SK-N-SH (cell line): ENCODE measurements around the gene ASAP2. TPM values are rescaled to one million over a fixed set of nuclear protein-coding genes. Genes with fewer than 3 reads are reported as not detected.

Source experiments
- CTCF ChIA-PET: fragments of 300-600, 350-600 bp; formaldehyde crosslinking; extraction: SDS; loops from one replicate; lab custom pipeline; 2021; lab: Yijun Ruan, JAX
- POLR2A ChIA-PET: fragments of 350-600 bp; sonication (Branson Sonifier 250); formaldehyde crosslinking; extraction: SDS; loops from one replicate; lab custom pipeline; 2020; ENCODE audit warnings: antibody characterized with exemption, inconsistent platforms; lab: Yijun Ruan, JAX
- DNase-seq: peaks from one replicate; pipeline ENCODE4 v3.0.0; 2012
- H2AFZ ChIP-seq: fragments of 200-600 bp; sonication (generic); 2 replicates; pipeline ENCODE4 v1.8.1; 2016; ENCODE audit warnings: antibody characterized with exemption, mild to moderate bottlenecking, low read depth
- H3F3A ChIP-seq: fragments of 200-600 bp; sonication (generic); replicated peaks from 2 replicates; pipeline ENCODE3; 2016; ENCODE audit warnings: antibody characterized with exemption, mild to moderate bottlenecking; ENCODE audit not compliant: insufficient read depth
- H3K27ac ChIP-seq, 2 experiments: fragments of 200-500 bp in 1 of 2; fragments of 200-600 bp in 1 of 2; sonication (Bioruptor generic) in 1 of 2; sonication (generic), shearing (Covaris generic) in 1 of 2; 2 replicates each; pipeline versions ENCODE4 v1.5.1 to v1.6.1; 2014 to 2016; ENCODE audit warnings: low read depth in 2 of 2, inconsistent platforms in 1 of 2, low read length in 1 of 2, mild to moderate bottlenecking in 1 of 2, mixed read lengths in 1 of 2
- H3K27me3 ChIP-seq: fragments of 200-600 bp; sonication (generic), shearing (Covaris generic); 2 replicates; pipeline ENCODE4 v1.6.1; 2016; ENCODE audit warnings: mixed run types; ENCODE audit not compliant: insufficient read depth
- H3K36me3 ChIP-seq, 2 experiments: fragments of 200-500 bp in 1 of 2; fragments of 200-600 bp in 1 of 2; sonication (Bioruptor generic) in 1 of 2; sonication (generic) in 1 of 2; replicated peaks in 1 of 2; 2 replicates each; pipeline versions ENCODE3 to v1.5.1; 2014 to 2016; ENCODE audit warnings: low read length in 1 of 2, mild to moderate bottlenecking in 1 of 2; ENCODE audit not compliant: insufficient read depth in 2 of 2, control insufficient read depth in 1 of 2
- H3K4me1 ChIP-seq, 2 experiments: fragments of 200-500 bp in 1 of 2; fragments of 200-600 bp in 1 of 2; sonication (Bioruptor generic) in 1 of 2; sonication (generic), shearing (Covaris generic) in 1 of 2; 2 replicates each; pipeline versions ENCODE4 v1.5.1 to v1.6.1; 2014 to 2016; ENCODE audit warnings: low read depth in 1 of 2, low read length in 1 of 2, mixed run types in 1 of 2; ENCODE audit not compliant: insufficient read depth in 2 of 2, control insufficient read depth in 1 of 2
- H3K4me2 ChIP-seq: fragments of 200-600 bp; sonication (generic), shearing (Covaris generic); 2 replicates; pipeline ENCODE4 v1.6.1; 2017; ENCODE audit warnings: mixed run types
- H3K4me3 ChIP-seq, 2 experiments: fragments of 200-500 bp in 1 of 2; fragments of 200-600 bp in 1 of 2; sonication (Bioruptor generic) in 1 of 2; sonication (generic), shearing (Covaris generic) in 1 of 2; 2 replicates each; pipeline versions ENCODE4 v1.5.1 to v1.8.1; 2014 to 2016; ENCODE audit warnings: low read depth in 2 of 2, inconsistent platforms in 1 of 2, low read length in 1 of 2, mild to moderate bottlenecking in 1 of 2, mixed read lengths in 1 of 2, moderate library complexity in 1 of 2
- H3K79me2 ChIP-seq: fragments of 200-600 bp; sonication (generic); 2 replicates; pipeline ENCODE4 v1.8.1; 2017; ENCODE audit warnings: mild to moderate bottlenecking; ENCODE audit not compliant: insufficient read depth
- H3K9ac ChIP-seq: fragments of 200-600 bp; sonication (generic); 2 replicates; pipeline ENCODE4 v1.6.1; 2017; ENCODE audit warnings: mixed run types
- H3K9me2 ChIP-seq: fragments of 200-600 bp; sonication (generic); 2 replicates; pipeline ENCODE4 v1.6.1; 2017; ENCODE audit warnings: mixed run types
- H3K9me3 ChIP-seq: fragments of 200-600 bp; sonication (generic); 2 replicates; pipeline ENCODE4 v1.6.1; 2017; ENCODE audit warnings: mixed run types, mild to moderate bottlenecking, moderate library complexity
- H4K20me1 ChIP-seq: fragments of 200-600 bp; sonication (generic); 2 replicates; pipeline ENCODE4 v1.6.1; 2017; ENCODE audit warnings: mild to moderate bottlenecking, mixed run types; ENCODE audit not compliant: insufficient read depth
- ELF1 ChIP-seq: IDR thresholded peaks from 2 replicates; pipeline ENCODE4 v1.4.0; 2012
- EP300 ChIP-seq, 2 experiments: IDR thresholded peaks; 2 replicates each; pipeline versions ENCODE4 v1.4.0 to v1.6.1; 2012; ENCODE audit warnings: borderline replicate concordance in 1 of 2, low read depth in 1 of 2, low read length in 1 of 2
- FOSL2 ChIP-seq: IDR thresholded peaks from 2 replicates; pipeline ENCODE4 v1.4.0; 2012; ENCODE audit warnings: low read depth, mild to moderate bottlenecking, moderate library complexity, borderline replicate concordance
- GATA2 ChIP-seq: sonication (generic); formaldehyde crosslinking; IDR thresholded peaks from 2 replicates; pipeline ENCODE4 v1.5.0; 2020; ENCODE audit warnings: mild to moderate bottlenecking, missing genetic modification reagents
- MXI1 ChIP-seq: IDR thresholded peaks from 2 replicates; pipeline ENCODE4 v1.6.1; 2012; ENCODE audit warnings: mild to moderate bottlenecking, low read depth, low read length, improper control_type of control experiment
- RCOR1 ChIP-seq: fragments of 150-350 bp; IDR thresholded peaks from 2 replicates; pipeline ENCODE4 v1.6.1; 2017; ENCODE audit warnings: antibody characterized with exemption, low read length
- YY1 ChIP-seq: IDR thresholded peaks from 2 replicates; pipeline ENCODE4 v1.4.0; 2012; ENCODE audit warnings: low read depth, mild to moderate bottlenecking
- WGBS: methylation state at CpG from one replicate; pipeline ENCODE4 v1.1.6; 2017; ENCODE audit warnings: low lambda C conversion rate; 5-methylcytosine and 5-hydroxymethylcytosine counted together
- polyA plus RNA-seq, 3 experiments: library from polyadenylated mRNA; depleted of rRNA; stranded (reverse); fragments of >200 nt; gene quantifications; 2 replicates each; pipeline ENCODE4 v1.2.3, GENCODE V29; 2012
- TF ChIP-seq, protein P1 (sequence below): fragments of 150-350 bp; IDR thresholded peaks from 2 replicates; pipeline ENCODE4 v1.6.1; 2017; ENCODE audit warnings: antibody characterized with exemption, low read length, low read depth, borderline replicate concordance
- TF ChIP-seq, protein P2 (sequence below): fragments of 150-350 bp; IDR thresholded peaks from 2 replicates; pipeline ENCODE4 v1.6.1; 2016; ENCODE audit warnings: mild to moderate bottlenecking, low read depth, low read length

Gene ASAP2
- polyA plus RNA-seq, 1 of the 3 experiments (the other 2 are of a cell fraction), result 37.9 TPM

DNA sequence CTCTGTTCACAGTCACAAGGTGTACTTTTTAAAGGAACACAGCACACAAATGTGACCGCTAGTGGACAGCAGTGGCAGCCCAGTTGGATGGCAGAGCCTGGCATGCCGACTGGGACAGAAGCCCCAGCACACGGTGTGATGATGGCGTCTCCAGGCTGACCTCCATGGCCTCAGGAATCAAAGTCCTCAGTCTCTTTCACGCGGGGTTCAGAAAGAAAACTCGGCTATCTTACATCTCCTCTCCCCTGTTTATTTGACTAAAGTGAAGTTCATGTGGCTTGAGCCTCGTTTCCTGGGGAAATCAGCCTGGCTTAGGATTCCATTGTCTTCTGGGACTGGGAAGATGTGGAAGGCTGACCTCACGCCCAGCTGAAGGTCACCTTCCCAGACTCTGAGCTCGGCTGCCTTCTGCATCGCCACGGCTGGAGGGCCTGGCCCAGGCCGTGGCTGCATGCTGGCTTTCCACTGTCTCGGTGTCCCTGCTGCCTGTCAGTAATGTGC is 56.1 kb downstream of the ASAP2 start:
- no peak overlapping the region for H2AFZ ChIP-seq
- H3K9me2 ChIP-seq, result no peaks in the 10 kb centered on the region
- H3K4me2 ChIP-seq, result peak overlapping the region; percentile 22; the same call in 1 of the 2 replicates
- TF ChIP-seq GATA2 (CRISPR knock-in tag) (no peak), MXI1 (peak; percentile 65; the same call in 1 of the 2 replicates), EP300 (IDR thresholded peaks at IDR 0.05; ENCODE audit: borderline replicate concordance in 1 of 2, low read depth in 1 of 2, low read length in 1 of 2) (peak in 1 of 2 experiments; percentile 8; a peak in 1 of 4 replicates), YY1 (no peak)
- TF ChIP-seq, protein P1, sequence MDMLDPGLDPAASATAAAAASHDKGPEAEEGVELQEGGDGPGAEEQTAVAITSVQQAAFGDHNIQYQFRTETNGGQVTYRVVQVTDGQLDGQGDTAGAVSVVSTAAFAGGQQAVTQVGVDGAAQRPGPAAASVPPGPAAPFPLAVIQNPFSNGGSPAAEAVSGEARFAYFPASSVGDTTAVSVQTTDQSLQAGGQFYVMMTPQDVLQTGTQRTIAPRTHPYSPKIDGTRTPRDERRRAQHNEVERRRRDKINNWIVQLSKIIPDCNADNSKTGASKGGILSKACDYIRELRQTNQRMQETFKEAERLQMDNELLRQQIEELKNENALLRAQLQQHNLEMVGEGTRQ, result no peak
- TF ChIP-seq, all 33 proteins: peak for 2
- Histone ChIP-seq H3K79me2 (peaks cover 100% of the 10 kb centered on the region), H3K9me3 (no peaks in the 10 kb centered on the region), H3F3A (peaks cover 11% of the 10 kb centered on the region), H4K20me1 (peaks cover 46% of the 10 kb centered on the region), H3K9ac (peak overlapping the region; percentile 6; the same call in 1 of the 2 replicates), H3K36me3 (peaks cover 0 to 14% of the 10 kb centered on the region in 2 experiments), H3K27ac (peak overlapping the region; percentile 66 to 88), H3K4me3 (no peak overlapping the region), H3K27me3 (no peaks in the 10 kb centered on the region), H3K4me1 (peaks cover 52 to 69% of the 10 kb centered on the region in 2 experiments)
- ChIA-PET CTCF (interaction anchor here (0.6 to 1.6 kb wide), 9 partner anchors 11 to 121 kb away, joined by 3 to 13 read pairs (median 3); partner anchors contain the start of gene ASAP2), POLR2A (interaction anchor here (1.1 to 1.6 kb wide), 3 partner anchors 16 to 55 kb away, joined by 3 to 5 read pairs (median 4); no protein-coding TSS in a partner anchor)
- 62% methylated on average over 14 of the region's 14 CpGs for WGBS
- DNase-seq, result peak; percentile 83

DNA sequence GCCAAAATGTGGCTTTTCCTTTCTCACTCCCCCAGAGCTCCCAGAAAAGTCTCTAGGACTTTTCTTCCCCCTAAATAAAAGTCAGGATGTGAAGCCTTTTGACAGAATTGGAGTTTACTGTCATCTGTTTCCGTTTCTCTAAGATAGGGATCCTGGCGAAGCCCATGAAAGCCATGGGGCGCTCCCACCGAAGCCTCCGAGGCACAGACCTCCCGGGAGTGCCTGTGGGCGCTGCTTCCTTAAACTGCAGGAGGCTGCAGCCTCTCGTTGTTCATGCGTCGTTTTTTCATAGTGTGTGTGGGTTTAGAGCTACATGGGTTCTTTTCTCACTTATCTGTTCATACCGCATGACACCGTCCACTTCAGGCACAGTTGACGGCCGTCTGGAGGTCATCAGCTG is 56.8 kb downstream of the ASAP2 start:
- Histone ChIP-seq H3K9me2 (no peaks in the 10 kb centered on the region), H4K20me1 (peaks cover 44% of the 10 kb centered on the region), H3K36me3 (peaks cover 0 to 14% of the 10 kb centered on the region in 2 experiments), H3K4me3 (no peak overlapping the region), H3K9me3 (no peaks in the 10 kb centered on the region), H3K27ac (peak overlapping the region; percentile 66 to 88), H3K4me2 (peak overlapping the region; percentile 22; the same call in 1 of the 2 replicates), H3K4me1 (peaks cover 45 to 68% of the 10 kb centered on the region in 2 experiments), H3K79me2 (peaks cover 100% of the 10 kb centered on the region), H3K27me3 (no peaks in the 10 kb centered on the region), H2AFZ (no peak overlapping the region), H3K9ac (peak overlapping the region; percentile 6; the same call in 1 of the 2 replicates), H3F3A (peaks cover 11% of the 10 kb centered on the region)
- POLR2A ChIA-PET, result interaction anchor here (1.1 to 1.6 kb wide), 3 partner anchors 17 to 56 kb away, joined by 3 to 5 read pairs (median 4); no protein-coding TSS in a partner anchor
- CTCF ChIA-PET, result interaction anchor here (0.6 to 1.8 kb wide), 12 partner anchors 12 to 121 kb away, joined by 3 to 13 read pairs (median 3); partner anchors contain the start of gene ASAP2
- 82% methylated on average over 14 of the region's 14 CpGs for WGBS
- peak; percentile 79 for DNase-seq
- TF ChIP-seq, protein P2, sequence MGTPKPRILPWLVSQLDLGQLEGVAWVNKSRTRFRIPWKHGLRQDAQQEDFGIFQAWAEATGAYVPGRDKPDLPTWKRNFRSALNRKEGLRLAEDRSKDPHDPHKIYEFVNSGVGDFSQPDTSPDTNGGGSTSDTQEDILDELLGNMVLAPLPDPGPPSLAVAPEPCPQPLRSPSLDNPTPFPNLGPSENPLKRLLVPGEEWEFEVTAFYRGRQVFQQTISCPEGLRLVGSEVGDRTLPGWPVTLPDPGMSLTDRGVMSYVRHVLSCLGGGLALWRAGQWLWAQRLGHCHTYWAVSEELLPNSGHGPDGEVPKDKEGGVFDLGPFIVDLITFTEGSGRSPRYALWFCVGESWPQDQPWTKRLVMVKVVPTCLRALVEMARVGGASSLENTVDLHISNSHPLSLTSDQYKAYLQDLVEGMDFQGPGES, result no peak
- TF ChIP-seq FOSL2 (no peak), YY1 (no peak), RCOR1 (peak; percentile 32; the same call in 1 of the 2 replicates), ELF1 (no peak)
- TF ChIP-seq, protein P1, result 0 out of 2 replicates have a peak, but pooled peaks have one; percentile 1
